Loucy (cell line): ENCODE results near the gene NEK6.

ENCODE experiments used
- H2AFZ ChIP-seq: fragments of 200-600 bp; sonication (generic); 2 replicates; pipeline ENCODE4 v1.6.0; 2016; ENCODE audit warnings: antibody characterized with exemption, mild to moderate bottlenecking, low read length, moderate library complexity
- H3F3A ChIP-seq: fragments of 200-600 bp; 2 replicates; pipeline ENCODE4 v1.6.0; 2016; ENCODE audit warnings: antibody characterized with exemption, low read depth, mild to moderate bottlenecking
- H3K27me3 ChIP-seq: fragments of 200-600 bp; sonication (generic); 2 replicates; pipeline ENCODE4 v1.6.1; 2014; ENCODE audit warnings: low read length, mild to moderate bottlenecking; ENCODE audit not compliant: insufficient read depth, poor library complexity, severe bottlenecking
- H3K36me3 ChIP-seq: fragments of 200-600 bp; sonication (generic); 2 replicates; pipeline ENCODE4 v1.6.1; 2016; ENCODE audit warnings: low read length; ENCODE audit not compliant: insufficient read depth
- H3K4me1 ChIP-seq: fragments of 200-600 bp; sonication (generic); 2 replicates; pipeline ENCODE4 v1.5.1; 2014; ENCODE audit warnings: low read length, mild to moderate bottlenecking; ENCODE audit not compliant: insufficient read depth, poor library complexity, severe bottlenecking
- H3K4me2 ChIP-seq: fragments of 200-600 bp; sonication (generic); 2 replicates; pipeline ENCODE4 v1.6.0; 2014; ENCODE audit warnings: antibody characterized with exemption, low read length, low read depth, mild to moderate bottlenecking; ENCODE audit not compliant: poor library complexity, severe bottlenecking
- H3K4me3 ChIP-seq: fragments of 200-600 bp; sonication (generic); 2 replicates; pipeline ENCODE4 v1.5.1; 2014; ENCODE audit warnings: low read length, mild to moderate bottlenecking, mixed read lengths; ENCODE audit not compliant: poor library complexity, severe bottlenecking
- H3K79me2 ChIP-seq: fragments of 200-600 bp; sonication (generic); 2 replicates; pipeline ENCODE4 v1.6.1; 2014; ENCODE audit warnings: low read length; ENCODE audit not compliant: insufficient read depth
- H3K9ac ChIP-seq: fragments of 200-600 bp; sonication (generic); 2 replicates; pipeline ENCODE4 v1.6.0; 2014; ENCODE audit warnings: mild to moderate bottlenecking, low read depth, low read length, moderate library complexity; ENCODE audit not compliant: poor library complexity, severe bottlenecking
- H3K9me2 ChIP-seq: fragments of 200-600 bp; sonication (generic); replicated peaks from 2 replicates; pipeline ENCODE4 v1.6.1; 2016; ENCODE audit warnings: low read depth, low read length, mixed read lengths
- H3K9me3 ChIP-seq: fragments of 200-600 bp; sonication (generic); 2 replicates; pipeline ENCODE4 v1.6.1; 2014; ENCODE audit warnings: mild to moderate bottlenecking, antibody characterized with exemption, low read length, low read depth; ENCODE audit not compliant: insufficient read depth
- H4K20me1 ChIP-seq: fragments of 200-600 bp; sonication (generic); 2 replicates; pipeline ENCODE4 v1.6.0; 2014; ENCODE audit warnings: antibody characterized with exemption, low read length, mild to moderate bottlenecking; ENCODE audit not compliant: insufficient read depth, poor library complexity, severe bottlenecking
- CTCF ChIP-seq: fragments of 200-600 bp; sonication (generic); conservative IDR thresholded peaks from 2 replicates; pipeline ENCODE4 v1.5.1; 2014; ENCODE audit warnings: mild to moderate bottlenecking, antibody characterized with exemption, low read length
- EZH2phosphoT487 ChIP-seq: fragments of 200-600 bp; IDR thresholded peaks from 2 replicates; pipeline ENCODE4 v1.6.1; 2018; ENCODE audit warnings: antibody characterized with exemption, mild to moderate bottlenecking, moderate library complexity, borderline replicate concordance

The NEK6 gene

DNA sequence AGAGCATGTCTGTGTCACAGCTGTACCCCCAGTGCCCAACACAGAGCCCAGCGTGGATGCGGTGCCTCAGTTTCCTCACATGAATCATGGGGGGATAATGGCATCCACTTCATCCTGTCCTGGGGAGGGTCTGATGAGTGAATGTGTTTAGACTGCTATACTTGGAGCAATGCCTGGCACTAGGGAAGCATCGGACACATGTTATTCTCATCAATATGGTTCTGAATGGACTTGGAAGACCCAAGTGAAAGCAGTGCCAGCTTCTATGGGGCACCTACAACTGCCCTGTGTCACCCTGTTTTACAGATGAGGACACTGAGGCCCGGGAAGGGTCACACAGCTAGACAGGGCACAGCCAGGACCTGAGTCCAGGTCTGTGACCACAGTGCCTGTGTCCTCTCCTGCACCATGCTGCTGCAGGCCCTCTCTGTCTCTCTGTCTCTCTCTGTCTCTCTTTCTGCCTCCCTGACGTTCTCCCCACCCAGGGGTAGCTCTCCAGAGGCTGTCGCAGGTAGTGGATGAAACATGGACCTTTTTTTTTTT lies 42.3 kb upstream of the NEK6 start:
- H2AFZ ChIP-seq, result no peak overlapping the region
- no peaks in the 10 kb centered on the region for H3K9me2 ChIP-seq
- H3K36me3 ChIP-seq, result no peaks in the 10 kb centered on the region
- no peak for TF ChIP-seq EZH2phosphoT487
- TF ChIP-seq CTCF, result no peak
- peak overlapping the region; percentile 75 for H3K4me2 ChIP-seq
- no peaks in the 10 kb centered on the region for H3K79me2 ChIP-seq
- no peaks in the 10 kb centered on the region for H3K9me3 ChIP-seq
- H4K20me1 ChIP-seq, result no peaks in the 10 kb centered on the region
- H3K27me3 ChIP-seq, result no peaks in the 10 kb centered on the region
- no peak overlapping the region for H3K4me3 ChIP-seq
- no peaks in the 10 kb centered on the region for H3F3A ChIP-seq
- H3K9ac ChIP-seq, result peak overlapping the region; percentile 81
- peaks cover 69% of the 10 kb centered on the region for H3K4me1 ChIP-seq

DNA sequence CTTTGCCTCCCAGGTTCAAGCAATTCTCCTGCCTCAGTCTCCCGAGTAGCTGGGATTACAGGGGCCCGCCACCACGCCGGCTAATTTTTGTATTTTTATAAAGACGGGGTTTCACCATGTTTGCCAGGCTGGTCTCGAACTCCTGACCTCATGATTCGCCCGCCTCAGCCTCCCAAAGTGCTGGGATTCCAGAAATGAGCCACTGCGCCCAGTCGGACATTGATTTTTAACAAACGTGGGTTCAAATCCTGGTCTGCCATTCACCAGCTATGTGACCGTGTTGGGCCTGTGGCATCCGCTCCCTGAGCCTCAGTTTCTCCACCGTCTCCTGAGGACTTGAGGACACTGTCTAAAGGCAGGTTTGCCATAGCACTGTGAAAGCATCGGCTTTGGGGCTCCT lies 41.8 kb upstream of the NEK6 start:
- peaks cover 74% of the 10 kb centered on the region for H3K4me1 ChIP-seq

GRCh38 chr9:124216474-124217176 lies 41.1 kb upstream of the NEK6 start:
- peak overlapping the region; percentile 75 for H3K4me2 ChIP-seq
- no peaks in the 10 kb centered on the region for H3F3A ChIP-seq
- H2AFZ ChIP-seq, result no peak overlapping the region
- H3K36me3 ChIP-seq, result no peaks in the 10 kb centered on the region
- H3K9me2 ChIP-seq, result no peaks in the 10 kb centered on the region
- H3K9ac ChIP-seq, result peak overlapping the region; percentile 81
- H4K20me1 ChIP-seq, result no peaks in the 10 kb centered on the region
- H3K79me2 ChIP-seq, result no peaks in the 10 kb centered on the region
- H3K4me3 ChIP-seq, result peak overlapping the region; percentile 60
- H3K9me3 ChIP-seq, result no peaks in the 10 kb centered on the region
- no peak for TF ChIP-seq CTCF
- TF ChIP-seq EZH2phosphoT487, result no peak
- H3K27me3 ChIP-seq, result no peaks in the 10 kb centered on the region
- peaks cover 81% of the 10 kb centered on the region for H3K4me1 ChIP-seq

More for the DNA sequence above, 41.8 kb upstream of the NEK6 start:
- no peaks in the 10 kb centered on the region for H3K79me2 ChIP-seq
- no peaks in the 10 kb centered on the region for H3K36me3 ChIP-seq
- H3F3A ChIP-seq, result no peaks in the 10 kb centered on the region
- no peaks in the 10 kb centered on the region for H3K9me2 ChIP-seq
- peak overlapping the region; percentile 75 for H3K4me2 ChIP-seq
- peak overlapping the region; percentile 60 for H3K4me3 ChIP-seq
- TF ChIP-seq CTCF (no peak), EZH2phosphoT487 (no peak)
- no peaks in the 10 kb centered on the region for H3K9me3 ChIP-seq
- no peaks in the 10 kb centered on the region for H3K27me3 ChIP-seq
- H3K9ac ChIP-seq, result peak overlapping the region; percentile 81
- H4K20me1 ChIP-seq, result no peaks in the 10 kb centered on the region
- no peak overlapping the region for H2AFZ ChIP-seq
